GM19372 (cell line): Measurements from ENCODE around the gene CCNB2.
A peak's percentile ranks its signal among the peaks of the same experiment; 100 is the strongest.
"Not testable (repeated sequence)": the region's sequence is repeated elsewhere in the genome, so short reads cannot be mapped to it uniquely, and the experiment has no call there.

ENCODE experiments used
- ATAC-seq: cut with Tn5 transposase; IDR thresholded peaks from one replicate; pipeline ENCODE4 v1.9.1; 2021; ENCODE audit warnings: mild to moderate bottlenecking, low read depth, moderate library complexity; ENCODE audit not compliant: unreplicated experiment

Gene CCNB2

DNA sequence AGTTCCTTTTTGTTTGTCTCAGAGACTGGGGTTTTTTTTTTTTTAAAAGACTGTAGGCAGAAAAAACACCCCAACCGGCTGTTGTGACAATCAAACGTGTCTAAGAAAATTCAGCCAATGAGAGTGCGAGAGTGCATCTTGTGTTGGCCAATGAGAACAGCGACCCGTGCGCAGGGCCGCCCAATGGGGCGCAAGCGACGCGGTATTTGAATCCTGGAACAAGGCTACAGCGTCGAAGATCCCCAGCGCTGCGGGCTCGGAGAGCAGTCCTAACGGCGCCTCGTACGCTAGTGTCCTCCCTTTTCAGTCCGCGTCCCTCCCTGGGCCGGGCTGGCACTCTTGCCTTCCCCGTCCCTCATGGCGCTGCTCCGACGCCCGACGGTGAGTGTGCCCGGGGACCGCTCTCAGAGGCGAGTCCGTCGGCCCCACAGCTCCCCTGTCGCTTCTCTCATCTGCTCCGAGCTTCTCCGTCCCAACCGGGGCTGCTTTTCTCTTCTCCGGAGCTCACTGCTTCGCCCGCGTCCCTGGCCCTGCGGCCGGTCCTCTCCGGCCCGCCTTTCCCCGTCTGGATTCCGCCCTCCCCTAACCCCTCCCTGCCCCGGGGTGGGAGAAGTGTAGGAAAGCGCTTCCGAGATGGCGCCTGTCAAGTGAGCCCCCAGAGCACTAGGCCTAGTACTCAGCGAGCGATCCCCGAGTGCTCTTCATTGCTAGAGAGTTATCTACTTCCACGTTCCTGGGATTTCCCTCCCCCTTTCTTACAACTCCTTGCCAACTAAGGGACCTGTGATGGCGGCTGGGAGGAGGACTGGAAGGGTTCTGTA lies at the start of gene CCNB2:
CCNB2 (plus strand) TSS at position 235 of the 821 bp plus-strand sequence; CDS start at position 358, 123 bp downstream.
- ATAC-seq = peak; percentile 97

DNA sequence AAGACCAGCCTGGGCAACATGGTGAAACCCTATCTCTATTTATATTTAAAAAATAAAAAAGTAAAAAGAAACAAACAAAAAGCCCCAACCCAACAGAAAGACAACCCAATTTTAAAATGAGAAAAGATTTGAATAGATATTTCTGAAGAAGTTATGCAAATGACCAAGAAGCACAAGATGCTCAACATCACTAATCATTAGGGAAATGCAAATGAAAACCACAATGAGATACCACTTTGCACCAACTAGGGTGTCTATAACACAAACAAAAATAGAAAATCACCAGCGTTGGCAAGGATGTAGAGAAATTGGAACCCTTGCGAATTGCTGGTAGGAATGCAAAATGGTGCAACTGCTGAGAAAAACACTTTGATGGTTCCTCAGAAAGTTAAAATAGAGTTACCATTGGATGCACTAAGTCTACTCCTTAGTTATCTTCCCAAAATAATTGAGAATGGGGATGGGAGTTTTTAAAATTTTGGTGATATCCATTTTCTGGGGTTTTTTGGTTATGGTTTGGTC lies 45.8 kb upstream of the CCNB2 start:
- no peak for ATAC-seq

GRCh38 chr15:59060348-59060747 lies 44.6 kb upstream of the CCNB2 start:
- ATAC-seq = no peak

- ATAC-seq = no peak
Observed at GRCh38 chr15:59063042-59063441, 41.9 kb upstream of the CCNB2 start.

GRCh38 chr15:59069430-59069829 lies 35.5 kb upstream of the CCNB2 start:
- no peak for ATAC-seq

GRCh38 chr15:59074607-59075006 lies 30.3 kb upstream of the CCNB2 start:
- no peak for ATAC-seq

GRCh38 chr15:59087731-59088130 lies 17.2 kb upstream of the CCNB2 start:
- no peak for ATAC-seq

- ATAC-seq = no peak
Observed at GRCh38 chr15:59094077-59094476, 10.9 kb upstream of the CCNB2 start.

GRCh38 chr15:59096429-59096828 lies 8.5 kb upstream of the CCNB2 start:
- no peak for ATAC-seq

DNA sequence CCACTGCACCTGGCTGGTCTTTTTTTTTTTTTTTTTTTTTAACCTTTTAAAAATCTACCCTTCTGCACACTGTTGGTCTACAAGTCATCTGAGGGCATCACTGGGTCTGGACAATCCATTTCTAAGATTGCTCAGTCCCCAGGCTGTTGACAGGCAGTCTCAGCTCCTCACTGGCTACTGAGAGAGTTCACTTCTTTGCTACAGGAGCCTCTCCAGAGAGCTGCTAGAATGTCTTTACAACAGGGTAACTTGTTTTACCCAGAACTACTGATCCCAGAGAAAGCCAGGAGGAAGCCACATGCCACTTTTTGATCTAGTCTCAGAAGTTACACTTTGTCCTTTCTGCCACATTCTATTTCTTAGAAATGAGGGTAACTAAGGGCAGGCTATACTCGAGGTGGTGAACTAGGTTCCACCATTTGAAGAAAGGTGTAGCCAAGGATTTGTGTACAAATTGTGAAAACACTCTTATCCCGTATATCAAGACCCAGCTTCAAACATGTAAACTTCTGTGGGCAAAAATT lies 5.7 kb upstream of the CCNB2 start:
- ATAC-seq = no peak

DNA sequence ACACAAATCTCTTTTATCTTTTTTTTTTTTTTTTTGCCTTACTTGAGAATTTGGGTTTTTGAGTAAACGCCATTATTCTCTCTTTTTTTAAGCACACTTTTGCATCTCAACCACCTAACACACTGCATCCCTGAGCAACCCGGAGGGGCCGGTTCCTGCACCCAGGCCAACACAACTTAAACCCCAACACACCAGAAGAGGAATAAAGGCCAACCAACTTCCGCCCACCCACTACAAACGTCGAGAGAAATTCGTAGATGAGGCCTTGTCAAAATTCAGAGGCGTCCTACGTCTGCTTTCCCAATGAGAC lies 389 bp upstream of the CCNB2 start:
- ATAC-seq = no peak

DNA sequence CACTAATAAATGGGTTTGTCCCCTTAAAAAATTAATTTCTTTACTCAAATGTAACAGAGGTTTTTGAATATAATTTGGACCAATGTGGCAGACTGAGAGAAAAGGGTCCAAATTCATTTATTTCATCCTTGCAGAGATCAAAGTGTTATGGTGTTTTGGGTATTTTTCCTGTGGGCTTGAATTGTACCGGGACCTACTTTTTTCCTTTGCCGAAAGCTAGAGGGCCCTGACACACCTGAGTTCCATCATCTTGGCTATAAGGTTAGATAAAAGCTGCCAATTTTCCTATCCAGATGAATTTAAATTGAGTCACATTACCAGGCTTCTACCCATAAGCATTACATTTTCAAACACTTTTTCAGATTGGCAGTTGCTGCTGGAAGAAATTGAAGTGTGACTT lies 908 bp downstream of the CCNB2 start:
- no peak for ATAC-seq

- ATAC-seq = no peak
Observed at GRCh38 chr15:59111251-59111650, 6.3 kb downstream of the CCNB2 start.

- no peak for ATAC-seq
Observed at GRCh38 chr15:59115047-59115446, 10.1 kb downstream of the CCNB2 start.

DNA sequence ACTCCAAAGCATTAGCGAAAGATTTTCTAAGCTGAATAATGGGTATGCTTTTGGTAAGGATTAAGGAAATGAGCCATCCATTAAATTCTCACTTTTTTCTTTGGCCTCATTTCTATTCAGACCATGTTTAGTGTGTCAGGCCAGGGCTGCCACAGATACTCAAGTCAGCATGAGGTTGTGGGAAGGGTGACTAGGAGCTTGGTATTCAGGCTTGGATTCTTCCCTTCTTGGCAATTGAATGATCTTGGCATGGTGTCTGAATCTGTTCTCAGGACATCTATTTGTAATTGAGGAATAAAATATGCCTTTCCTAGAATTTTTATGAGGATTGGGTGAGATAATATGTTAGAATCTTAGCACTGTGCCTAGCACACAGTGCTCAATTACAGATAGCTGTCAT lies 11.2 kb downstream of the CCNB2 start:
- no peak for ATAC-seq

- ATAC-seq = no peak
Observed at GRCh38 chr15:59116771-59117170, 11.8 kb downstream of the CCNB2 start.

- no peak for ATAC-seq
Observed at GRCh38 chr15:59119625-59120024, 14.7 kb downstream of the CCNB2 start.

DNA sequence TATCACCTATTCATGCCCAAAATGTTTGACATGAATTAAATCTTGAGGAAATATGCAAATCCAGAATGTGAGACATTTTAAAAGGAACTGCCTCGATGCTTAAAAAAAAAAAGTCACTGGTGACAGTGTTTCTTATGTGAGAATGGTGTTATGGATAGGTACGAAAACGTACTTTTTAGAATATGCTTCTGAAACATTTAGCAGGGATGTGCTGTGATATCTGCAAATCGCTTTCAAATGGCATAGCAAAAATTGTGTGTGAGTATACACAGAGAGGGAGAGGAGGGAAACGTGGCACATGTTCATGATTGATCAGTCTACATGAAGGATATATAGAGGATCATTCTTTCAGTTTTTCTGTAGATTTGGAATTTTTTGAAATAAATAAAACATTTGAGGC lies 16.0 kb downstream of the CCNB2 start:
- ATAC-seq = no peak

- no peak for ATAC-seq
Observed at GRCh38 chr15:59124261-59124660, 19.3 kb downstream of the CCNB2 start.

DNA sequence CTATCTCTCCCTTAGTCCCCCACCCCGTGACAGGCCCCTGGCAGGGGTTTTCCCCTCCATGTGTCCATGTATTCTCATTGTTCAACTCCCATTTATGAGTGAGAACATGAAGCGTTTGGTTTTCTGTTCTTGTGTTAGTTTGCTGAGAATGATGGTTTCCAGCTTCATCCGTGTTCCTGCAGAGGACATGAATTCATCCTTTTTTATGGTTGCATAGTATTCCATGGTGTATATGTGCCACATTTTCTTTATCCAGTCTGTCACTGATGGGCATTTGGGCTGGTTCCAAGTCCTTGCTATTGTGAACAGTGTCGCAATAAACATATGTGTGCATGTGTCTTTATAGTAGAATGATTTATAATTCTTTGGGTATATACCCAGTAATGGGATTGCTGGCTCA lies 20.7 kb downstream of the CCNB2 start:
- ATAC-seq = not testable (repeated sequence)

DNA sequence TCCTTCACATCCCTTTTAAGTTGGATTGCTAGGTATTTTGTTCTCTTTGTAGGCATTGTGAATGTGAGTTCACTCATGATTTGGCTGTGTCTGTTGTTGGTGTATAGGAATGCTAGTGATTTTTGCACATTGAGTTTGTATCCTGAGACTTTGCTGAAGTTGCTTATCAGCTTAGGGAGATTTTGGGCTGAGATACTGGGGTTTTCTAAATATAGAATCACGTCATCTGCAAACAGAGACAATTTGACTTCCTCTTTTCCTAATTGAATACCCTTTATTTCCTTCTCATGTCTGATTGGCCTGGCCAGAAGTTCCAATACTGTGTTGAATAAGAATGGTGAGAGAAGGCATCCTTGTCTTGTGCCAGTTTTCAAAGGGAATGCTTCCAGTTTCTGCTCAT lies 22.3 kb downstream of the CCNB2 start:
- not testable (repeated sequence) for ATAC-seq

DNA sequence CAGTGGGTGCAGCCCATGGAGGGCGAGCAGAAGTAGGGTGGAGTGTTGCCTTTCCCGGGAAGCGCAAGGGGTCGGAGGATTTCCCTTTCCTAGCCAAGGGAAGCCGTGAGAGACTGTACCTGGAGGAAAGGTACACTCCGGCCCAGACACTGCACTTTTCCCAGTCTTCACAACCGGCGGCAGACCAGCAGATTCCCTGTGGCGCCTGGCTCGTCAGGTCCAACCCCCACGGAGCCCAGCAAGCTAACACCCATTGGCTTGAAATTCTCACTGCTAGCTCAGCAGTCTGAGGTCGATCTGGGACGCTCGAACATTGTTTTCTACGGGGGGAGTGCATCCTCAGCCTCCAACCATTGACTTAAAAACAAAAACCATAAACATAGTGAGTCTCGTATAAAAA lies 26.5 kb downstream of the CCNB2 start:
- no peak for ATAC-seq
